AG09309 (cell line): ENCODE results near the gene RAB3B.

Source experiments
- DNase-seq: peaks from one replicate; pipeline ENCODE4 v3.0.0-alpha.2; 2010; ENCODE audit warnings: low read depth
- H3K4me3 ChIP-seq: 2 replicates; pipeline ENCODE4 v1.5.1; 2011; ENCODE audit warnings: mild to moderate bottlenecking, low read depth, low read length, moderate library complexity; ENCODE audit not compliant: control insufficient read depth
- CTCF ChIP-seq: IDR thresholded peaks from 2 replicates; pipeline ENCODE4 v1.5.1; 2011; ENCODE audit warnings: mild to moderate bottlenecking, low read depth, low read length, inconsistent platforms; ENCODE audit not compliant: insufficient read depth, control insufficient read depth; ENCODE audit errors: missing control alignments

Gene RAB3B

GRCh38 chr1:51867479-51868232, 122.8 kb downstream of the RAB3B start:
- DNase-seq: no peak
- H3K4me3 ChIP-seq: no peak overlapping the region
- no peak for TF ChIP-seq CTCF

- no peak for TF ChIP-seq CTCF
- no peak overlapping the region for H3K4me3 ChIP-seq
- DNase-seq: no peak
Measured at GRCh38 chr1:51863384-51863783, 127.1 kb downstream of the RAB3B start.

- DNase-seq: no peak
- no peak overlapping the region for H3K4me3 ChIP-seq
- TF ChIP-seq CTCF: no peak
Measured at GRCh38 chr1:51861669-51862068, 128.8 kb downstream of the RAB3B start.

- no peak for TF ChIP-seq CTCF
- no peak overlapping the region for H3K4me3 ChIP-seq
- no peak for DNase-seq
Measured at GRCh38 chr1:51859735-51860134, 130.8 kb downstream of the RAB3B start.

- no peak overlapping the region for H3K4me3 ChIP-seq
- DNase-seq: no peak
- TF ChIP-seq CTCF: no peak
Measured at GRCh38 chr1:51859333-51859732, 131.2 kb downstream of the RAB3B start.

GRCh38 chr1:51858892-51859291, 131.6 kb downstream of the RAB3B start:
- no peak for DNase-seq
- no peak overlapping the region for H3K4me3 ChIP-seq
- no peak for TF ChIP-seq CTCF
